Measurements from ENCODE around the gene DRD2.

The DRD2 gene

GRCh38 chr11:113448316-113448677, 26.9 kb downstream of the DRD2 start:
- Histone ChIP-seq H3K27me3 (replicated peaks) (no peaks in the 10 kb centered on the region), H3K27ac (no peak overlapping the region), H3K36me3 (replicated peaks) (no peaks in the 10 kb centered on the region), H3K4me3 (ENCODE audit: low read depth, low read length) (no peak overlapping the region)
- in situ Hi-C loops (cut with HindIII; ENCODE audit: low pct_ligation_motif_present, low sequenced_read_pairs) = no loop called here
- DNase-seq = no peak
- no peak for TF ChIP-seq CTCF (IDR thresholded peaks at IDR 0.05; ENCODE audit: low read depth, low read length, missing control alignments)

- Histone ChIP-seq H3K27me3 (replicated peaks) (no peaks in the 10 kb centered on the region), H3K36me3 (replicated peaks) (no peaks in the 10 kb centered on the region), H3K4me3 (ENCODE audit: low read depth, low read length) (no peak overlapping the region), H3K27ac (no peak overlapping the region)
- DNase-seq = peak; percentile 65
- no peak for TF ChIP-seq CTCF (IDR thresholded peaks at IDR 0.05; ENCODE audit: low read depth, low read length, missing control alignments)
- in situ Hi-C loops (cut with HindIII; ENCODE audit: low pct_ligation_motif_present, low sequenced_read_pairs) = no loop called here
Observed at GRCh38 chr11:113447621-113448315, 27.4 kb downstream of the DRD2 start.

- Histone ChIP-seq H3K27me3 (replicated peaks) (peaks cover 4% of the 10 kb centered on the region), H3K27ac (no peak overlapping the region), H3K4me3 (ENCODE audit: low read depth, low read length) (no peak overlapping the region), H3K36me3 (replicated peaks) (no peaks in the 10 kb centered on the region)
- no peak for TF ChIP-seq CTCF (IDR thresholded peaks at IDR 0.05; ENCODE audit: low read depth, low read length, missing control alignments)
- in situ Hi-C loops (cut with HindIII; ENCODE audit: low pct_ligation_motif_present, low sequenced_read_pairs) = no loop called here
- no peak for DNase-seq
Observed at GRCh38 chr11:113446938-113447337, 28.3 kb downstream of the DRD2 start.

GRCh38 chr11:113446112-113446511, 29.1 kb downstream of the DRD2 start:
- no peak overlapping the region for H3K27ac ChIP-seq
- no peak for TF ChIP-seq CTCF (IDR thresholded peaks at IDR 0.05; ENCODE audit: low read depth, low read length, missing control alignments)
- in situ Hi-C loops (cut with HindIII; ENCODE audit: low pct_ligation_motif_present, low sequenced_read_pairs) = no loop called here
- DNase-seq = peak; percentile 14
- no peak overlapping the region for H3K4me3 ChIP-seq (ENCODE audit: low read depth, low read length)
- H3K27me3 ChIP-seq (replicated peaks) = peaks cover 4% of the 10 kb centered on the region
- H3K36me3 ChIP-seq (replicated peaks) = no peaks in the 10 kb centered on the region

- no peak for TF ChIP-seq CTCF (IDR thresholded peaks at IDR 0.05; ENCODE audit: low read depth, low read length, missing control alignments)
- in situ Hi-C loops (cut with HindIII; ENCODE audit: low pct_ligation_motif_present, low sequenced_read_pairs) = no loop called here
- no peak overlapping the region for H3K4me3 ChIP-seq (ENCODE audit: low read depth, low read length)
Observed at GRCh38 chr11:113444502-113445123, 30.6 kb downstream of the DRD2 start.

More at GRCh38 chr11:113444502-113445123, 30.6 kb downstream of the DRD2 start:
- Histone ChIP-seq H3K27ac (no peak overlapping the region), H3K36me3 (replicated peaks) (no peaks in the 10 kb centered on the region), H3K27me3 (replicated peaks) (peaks cover 4% of the 10 kb centered on the region)
- no peak for DNase-seq
